H1 (cell line): Measurements from ENCODE around the gene RAB10. TPM values are rescaled to one million over a fixed set of nuclear protein-coding genes. Genes with fewer than 3 reads are reported as not detected.

Source experiments
- CTCF ChIA-PET: fragments of 300-600 bp; sonication (Branson Sonifier 250); formaldehyde crosslinking; loops from one replicate; lab custom pipeline; 2021; ENCODE audit not compliant: partially characterized antibody; lab: Charles Lee
- POLR2A ChIA-PET: fragments of 300-600 bp; sonication (Branson Sonifier 250); formaldehyde crosslinking; loops from one replicate; lab custom pipeline; 2021; ENCODE audit warnings: inconsistent platforms; ENCODE audit not compliant: partially characterized antibody; lab: Charles Lee
- DNase-seq, 2 experiments: peaks; one replicate each; pipeline versions ENCODE4 v3.0.0 to v3.0.0-alpha.2; 2010 to 2022; ENCODE audit warnings: low spot score in 2 of 2, low read depth in 1 of 2, mixed read lengths in 1 of 2
- FAIRE-seq: peaks from 2 replicates; lab custom pipeline; 2011; peaks lifted over from hg19 to GRCh38; lab: Jason Lieb, UNC
- H2AFZ ChIP-seq: 2 replicates; pipeline ENCODE4 v1.8.1; 2012; ENCODE audit warnings: low read length, inconsistent platforms
- H2AK5ac ChIP-seq: 2 replicates; pipeline ENCODE4 v1.6.1; 2013; ENCODE audit warnings: low read depth, low read length
- H2BK120ac ChIP-seq: replicated peaks from 2 replicates; pipeline ENCODE3; 2013; ENCODE audit warnings: low read depth, low read length, inconsistent platforms
- H2BK12ac ChIP-seq: 2 replicates; pipeline ENCODE4 v1.6.1; 2013; ENCODE audit warnings: low read depth, low read length
- H2BK15ac ChIP-seq: 2 replicates; pipeline ENCODE4 v1.6.1; 2013; ENCODE audit warnings: low read length
- H2BK20ac ChIP-seq: 2 replicates; pipeline ENCODE4 v1.6.1; 2013; ENCODE audit warnings: low read length
- H2BK5ac ChIP-seq: 2 replicates; pipeline ENCODE4 v1.6.1; 2013; ENCODE audit warnings: low read depth, low read length
- H3K14ac ChIP-seq: 2 replicates; pipeline ENCODE4 v1.6.1; 2013; ENCODE audit warnings: inconsistent platforms; ENCODE audit not compliant: insufficient read length
- H3K18ac ChIP-seq: 2 replicates; pipeline ENCODE4 v1.6.1; 2013; ENCODE audit warnings: low read length; ENCODE audit errors: extremely low read depth
- H3K23ac ChIP-seq: 2 replicates; pipeline ENCODE4 v1.6.1; 2013; ENCODE audit warnings: inconsistent platforms; ENCODE audit not compliant: insufficient read length
- H3K23me2 ChIP-seq: 2 replicates; pipeline ENCODE4 v1.6.1; 2013; ENCODE audit warnings: low read depth, low read length
- H3K27ac ChIP-seq: 2 replicates; pipeline ENCODE4 v1.6.1; 2011; ENCODE audit warnings: low read depth, low read length, inconsistent platforms
- H3K27me3 ChIP-seq, 4 experiments: replicated peaks in 1 of 4; 1 replicate in 1 of 4; 2 replicates in 3 of 4; pipeline versions ENCODE4 v1.6.1 to v1.8.1; 2011 to 2013; ENCODE audit warnings: low read length in 3 of 4, mild to moderate bottlenecking in 3 of 4, inconsistent platforms in 2 of 4, mixed read lengths in 2 of 4, moderate library complexity in 1 of 4; ENCODE audit not compliant: control insufficient read depth in 3 of 4, insufficient read depth in 3 of 4; ENCODE audit errors: extremely low read depth in 1 of 4
- H3K36me3 ChIP-seq, 4 experiments: 2 replicates each; pipeline versions ENCODE4 v1.6.1 to v1.8.1; 2011 to 2013; ENCODE audit warnings: mild to moderate bottlenecking in 4 of 4, low read length in 3 of 4, moderate library complexity in 2 of 4, control low read depth in 1 of 4, inconsistent platforms in 1 of 4; ENCODE audit not compliant: insufficient read depth in 4 of 4, control insufficient read depth in 2 of 4
- H3K4ac ChIP-seq: replicated peaks from 2 replicates; pipeline ENCODE3; 2013; ENCODE audit warnings: low read length, low read depth, mixed read lengths, inconsistent platforms; ENCODE audit not compliant: insufficient read length
- H3K4me1 ChIP-seq, 4 experiments: replicated peaks in 1 of 4; 1 replicate in 1 of 4; 2 replicates in 3 of 4; pipeline versions ENCODE4 v1.6.1 to v1.8.1; 2011 to 2013; ENCODE audit warnings: low read length in 3 of 4, inconsistent platforms in 2 of 4, mixed read lengths in 1 of 4; ENCODE audit not compliant: insufficient read depth in 4 of 4, control insufficient read depth in 3 of 4
- H3K4me2 ChIP-seq, 2 experiments: 2 replicates each; pipeline versions ENCODE4 v1.6.1 to v1.8.1; 2011 to 2013; ENCODE audit warnings: low read depth in 2 of 2, low read length in 2 of 2, control low read depth in 1 of 2, inconsistent platforms in 1 of 2, mild to moderate bottlenecking in 1 of 2; ENCODE audit not compliant: insufficient read depth in 1 of 2
- H3K4me3 ChIP-seq, 4 experiments: fragments of 200-600, 300-600 bp in 1 of 4; sonication (generic), shearing (Covaris generic), sonication (Bioruptor Twin) in 1 of 4; 2 replicates each; pipeline versions ENCODE4 v1.5.1 to v1.8.1; 2011 to 2016; ENCODE audit warnings: low read length in 4 of 4, low read depth in 3 of 4, control low read depth in 2 of 4, inconsistent platforms in 2 of 4, mild to moderate bottlenecking in 2 of 4, mixed read lengths in 1 of 4, moderate library complexity in 1 of 4; ENCODE audit not compliant: insufficient read depth in 2 of 4; ENCODE audit errors: extremely low read depth in 1 of 4
- H3K56ac ChIP-seq: replicated peaks from 2 replicates; pipeline ENCODE3; 2013; ENCODE audit warnings: low read depth, mild to moderate bottlenecking, mixed read lengths, low read length, inconsistent platforms; ENCODE audit not compliant: insufficient read length
- H3K79me1 ChIP-seq: 2 replicates; pipeline ENCODE4 v1.6.1; 2013; ENCODE audit warnings: low read depth, low read length, control low read depth
- H3K79me2 ChIP-seq, 2 experiments: 2 replicates each; pipeline versions ENCODE4 v1.6.1 to v1.8.1; 2012 to 2013; ENCODE audit warnings: low read length in 2 of 2, mild to moderate bottlenecking in 2 of 2, inconsistent platforms in 1 of 2; ENCODE audit not compliant: insufficient read depth in 2 of 2, control insufficient read depth in 1 of 2
- H3K9ac ChIP-seq, 4 experiments: replicated peaks in 1 of 4; 1 replicate in 1 of 4; 2 replicates in 3 of 4; pipeline versions ENCODE4 v1.6.1 to v1.8.1; 2011 to 2013; ENCODE audit warnings: low read depth in 3 of 4, low read length in 3 of 4, control low read depth in 2 of 4, mild to moderate bottlenecking in 2 of 4, moderate library complexity in 2 of 4, inconsistent platforms in 1 of 4; ENCODE audit errors: extremely low read depth in 1 of 4
- H3K9me3 ChIP-seq, 2 experiments: 2 replicates each; pipeline versions ENCODE4 v1.6.1 to v1.8.1; 2012 to 2013; ENCODE audit warnings: mild to moderate bottlenecking in 2 of 2, moderate library complexity in 2 of 2, control low read depth in 1 of 2, inconsistent platforms in 1 of 2, low read depth in 1 of 2, low read length in 1 of 2, mixed read lengths in 1 of 2; ENCODE audit not compliant: insufficient read depth in 2 of 2
- H4K20me1 ChIP-seq, 2 experiments: replicated peaks in 1 of 2; 2 replicates each; pipeline versions ENCODE3 to v1.8.1; 2011 to 2013; ENCODE audit warnings: inconsistent platforms in 2 of 2, low read length in 2 of 2, mild to moderate bottlenecking in 1 of 2; ENCODE audit not compliant: insufficient read depth in 2 of 2, control insufficient read depth in 1 of 2
- H4K5ac ChIP-seq: 2 replicates; pipeline ENCODE4 v1.6.1; 2013; ENCODE audit warnings: low read length, low read depth, mixed read lengths, inconsistent platforms; ENCODE audit not compliant: insufficient read length
- H4K8ac ChIP-seq: 2 replicates; pipeline ENCODE4 v1.8.0; 2013; ENCODE audit warnings: mild to moderate bottlenecking, moderate library complexity, low read length, inconsistent platforms; ENCODE audit not compliant: insufficient read depth; ENCODE audit errors: extremely low read depth
- H4K91ac ChIP-seq: replicated peaks from 2 replicates; pipeline ENCODE3; 2013; ENCODE audit warnings: low read length, mixed read lengths, inconsistent platforms; ENCODE audit not compliant: insufficient read length
- ASH2L ChIP-seq: fragments of 200-600, 300-600 bp; sonication (generic); IDR thresholded peaks from one replicate; pipeline ENCODE4 v1.7.1; 2017; ENCODE audit warnings: low read length
- BRCA1 ChIP-seq: IDR thresholded peaks from 2 replicates; pipeline ENCODE4 v1.6.1; 2012; ENCODE audit warnings: low read depth, low read length, improper control_type of control experiment
- CBX8 ChIP-seq: fragments of 300-800, 300-1000 bp; sonication (generic); IDR thresholded peaks from 2 replicates; pipeline ENCODE4 v1.7.1; 2016; ENCODE audit warnings: low read depth, low read length, borderline replicate concordance
- FOSL1 ChIP-seq: IDR thresholded peaks from 2 replicates; pipeline ENCODE4 v1.6.1; 2011; ENCODE audit warnings: mild to moderate bottlenecking, low read depth, low read length, moderate library complexity; ENCODE audit not compliant: insufficient read depth
- GABPA ChIP-seq: IDR thresholded peaks from 2 replicates; pipeline ENCODE4 v1.6.1; 2011; ENCODE audit warnings: mild to moderate bottlenecking, low read length, moderate library complexity, borderline replicate concordance; ENCODE audit not compliant: insufficient read depth
- POLR2AphosphoS5 ChIP-seq: IDR thresholded peaks from 2 replicates; pipeline ENCODE4 v1.6.1; 2011; ENCODE audit warnings: low read depth, low read length
- POU5F1 ChIP-seq: IDR thresholded peaks from 2 replicates; pipeline ENCODE4 v1.6.1; 2011; ENCODE audit warnings: low read depth, mild to moderate bottlenecking, low read length, moderate library complexity
- SIX5 ChIP-seq: IDR thresholded peaks from 2 replicates; pipeline ENCODE4 v1.6.1; 2011; ENCODE audit warnings: mild to moderate bottlenecking, low read depth, low read length
- SP2 ChIP-seq: IDR thresholded peaks from 2 replicates; pipeline ENCODE4 v1.6.1; 2012; ENCODE audit warnings: mild to moderate bottlenecking, low read length, inconsistent platforms
- TAF1 ChIP-seq: IDR thresholded peaks from 2 replicates; pipeline ENCODE4 v1.6.1; 2011; ENCODE audit warnings: mild to moderate bottlenecking, low read depth, low read length
- YY1 ChIP-seq: IDR thresholded peaks from 2 replicates; pipeline ENCODE4 v1.6.1; 2011; ENCODE audit warnings: low read depth, mild to moderate bottlenecking, low read length
- ZNF274 ChIP-seq: IDR thresholded peaks from 2 replicates; pipeline ENCODE4 v1.7.0; 2012; ENCODE audit warnings: low read length, borderline replicate concordance; ENCODE audit errors: extremely low read depth
- WGBS, 2 experiments: shearing (Covaris generic) in 1 of 2; methylation state at CpG; one replicate each; pipeline versions ENCODE4 v1.1.6 to v1.1.7; 2013 to 2015; ENCODE audit warnings: low lambda C conversion rate in 2 of 2, mixed read lengths in 2 of 2, inconsistent platforms in 1 of 2, low coverage in 1 of 2, missing lambda C conversion rate in 1 of 2; ENCODE audit not compliant: insufficient replicate concordance in 2 of 2, insufficient coverage in 1 of 2, insufficient read length in 1 of 2; ENCODE audit errors: extremely low coverage in 1 of 2, missing lambda C conversion rate in 1 of 2; 5-methylcytosine and 5-hydroxymethylcytosine counted together
- polyA plus RNA-seq, 7 experiments: library from polyadenylated mRNA; depleted of rRNA in 3 of 7; stranded (reverse) in 5 of 7; unstranded in 2 of 7; fragments of >200 nt in 5 of 7; fragments of 200-250 nt in 2 of 7; gene quantifications; 1 replicate in 5 of 7; 2 replicates in 1 of 7; 4 replicates in 1 of 7; pipeline versions ENCODE4 v1.2.1 to v1.2.3, GENCODE V29; 2011 to 2013; ENCODE audit warnings: missing spikeins in 2 of 7, mixed read lengths in 2 of 7
- total RNA-seq: library from RNA; stranded (reverse); fragmentation: NEBNext Ultra II Directional; extraction: Animal tissue kit (Norgen Biotek cat#: 25700); gene quantifications from 2 replicates; pipeline ENCODE4 v1.2.1, GENCODE V29; 2021

Gene RAB10
- total and polyA plus RNA-seq, 2 of the 8 experiments (the other 6 are each of a cell fraction or from before 2014, with no cell fraction given) = 42.6 to 136 TPM

DNA sequence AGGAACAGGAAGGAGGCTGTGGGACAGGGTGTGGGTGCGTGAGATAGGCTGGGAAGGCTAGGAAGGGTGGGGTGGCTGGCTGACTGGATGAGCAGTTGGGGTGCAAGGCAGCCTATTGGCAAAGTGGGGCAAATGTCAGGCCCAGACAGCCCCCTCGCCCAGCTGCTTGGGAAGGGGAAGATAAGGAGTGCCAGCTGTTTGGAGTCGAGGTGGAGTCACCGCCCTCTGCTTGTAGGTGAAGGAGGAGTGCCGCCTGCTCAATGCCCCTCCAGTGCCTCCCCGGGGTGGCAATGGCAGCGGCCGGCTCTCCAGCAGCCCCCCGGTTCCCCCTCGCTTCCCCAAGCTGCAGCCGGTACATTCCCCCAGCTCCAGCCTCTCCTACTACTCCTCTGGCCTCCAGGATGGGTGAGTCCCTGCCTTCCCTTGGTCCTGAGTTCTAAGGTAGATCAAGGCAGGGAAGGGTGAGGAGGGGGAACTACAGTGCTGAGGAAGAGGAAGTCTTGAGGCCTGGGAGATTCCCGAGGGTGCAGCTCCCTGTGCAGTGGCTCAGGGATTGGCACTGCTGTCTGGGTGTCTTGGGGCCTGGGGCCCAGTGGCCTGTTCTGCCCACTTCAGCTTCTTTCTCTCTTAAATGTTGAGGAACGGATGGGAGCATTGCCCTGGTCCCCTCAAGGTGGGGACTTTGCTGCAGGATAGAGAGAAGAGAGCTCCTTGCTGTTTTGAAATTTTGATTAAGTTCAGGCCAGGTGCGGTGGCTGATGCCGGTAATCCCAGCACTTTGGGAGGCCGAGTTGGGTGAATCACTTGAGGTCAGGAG, 152.3 kb downstream of the RAB10 start:
- Histone ChIP-seq H3K4me1 (peaks cover 0 to 8% (median 2%) of the 10 kb centered on the region in 4 experiments; a peak in 5 of 7 replicates), H2BK20ac (no peak overlapping the region), H3K36me3 (peaks cover 0 to 14% (median 11%) of the 10 kb centered on the region in 4 experiments; a peak in 4 of 8 replicates), H3K14ac (no peak overlapping the region), H4K20me1 (peaks cover 0 to 2% of the 10 kb centered on the region in 2 experiments), H3K9ac (no peak overlapping the region), H3K4me3 (peak overlapping the region in 1 of 4 experiments; percentile 77; a peak in 1 of 8 replicates), H2AFZ (no peak overlapping the region), H4K5ac (no peak overlapping the region), H3K9me3 (no peaks in the 10 kb centered on the region), H2BK15ac (no peak overlapping the region), H2AK5ac (no peak overlapping the region), H3K56ac (no peak overlapping the region), H3K4me2 (peak overlapping the region in 1 of 2 experiments; percentile 59; a peak in 2 of 4 replicates), H3K4ac (no peak overlapping the region), H3K79me1 (peaks cover 2% of the 10 kb centered on the region; the same call in 1 of the 2 replicates), H3K27me3 (peaks cover 0 to 6% (median 3%) of the 10 kb centered on the region in 4 experiments; a peak in 2 of 7 replicates), H3K27ac (no peak overlapping the region), H2BK5ac (no peak overlapping the region), H4K91ac (no peak overlapping the region), H2BK120ac (no peak overlapping the region), H3K23me2 (peaks cover 3% of the 10 kb centered on the region; the same call in 1 of the 2 replicates), H3K23ac (no peak overlapping the region), H3K79me2 (no peaks in the 10 kb centered on the region), H3K18ac (no peak overlapping the region), H4K8ac (peak overlapping the region; percentile 43; the same call in 1 of the 2 replicates), H2BK12ac (0 out of 2 replicates have a peak overlapping the region, but pooled peaks have one; percentile 39)
- WGBS, 2 experiments = 89% methylated on average over 16 of the region's 16 CpGs; no CpG with 5 or more reads in 1 of the 2 experiments
- FAIRE-seq (no peak), DNase-seq (no peak)
- ChIA-PET CTCF (interaction anchor here (0.7 to 2.5 kb wide), 9 partner anchors 11 to 317 kb away, joined by 3 to 23 read pairs (median 4); partner anchors contain the start of gene GAREM2), POLR2A (interaction anchor here (0.6 to 7.0 kb wide), 7 partner anchors 8 to 276 kb away, joined by 3 to 65 read pairs (median 3); partner anchors contain the start of genes GAREM2, HADHA and HADHB)
- TF ChIP-seq CBX8 (no peak), YY1 (no peak), SIX5 (no peak), POU5F1 (no peak), ASH2L (no peak), POLR2AphosphoS5 (no peak), ZNF274 (no peak), TAF1 (no peak), BRCA1 (no peak), FOSL1 (no peak), SP2 (no peak), GABPA (no peak)
